IPS-18c (cell line): Measurements from ENCODE around the gene IER5.
"Not testable (repeated sequence)": the region's sequence is repeated elsewhere in the genome, so short reads cannot be mapped to it uniquely, and the experiment has no call there.

Source experiments
- H3K4me3 ChIP-seq: 2 replicates; pipeline ENCODE4 v1.7.0; 2013; ENCODE audit warnings: low read depth, mild to moderate bottlenecking, low read length, moderate library complexity; ENCODE audit not compliant: insufficient read depth
- H3K9me3 ChIP-seq: one replicate; pipeline ENCODE4 v1.6.1; 2013; ENCODE audit warnings: mild to moderate bottlenecking, low read length, moderate library complexity; ENCODE audit not compliant: control insufficient read depth, insufficient read depth

Gene IER5

DNA sequence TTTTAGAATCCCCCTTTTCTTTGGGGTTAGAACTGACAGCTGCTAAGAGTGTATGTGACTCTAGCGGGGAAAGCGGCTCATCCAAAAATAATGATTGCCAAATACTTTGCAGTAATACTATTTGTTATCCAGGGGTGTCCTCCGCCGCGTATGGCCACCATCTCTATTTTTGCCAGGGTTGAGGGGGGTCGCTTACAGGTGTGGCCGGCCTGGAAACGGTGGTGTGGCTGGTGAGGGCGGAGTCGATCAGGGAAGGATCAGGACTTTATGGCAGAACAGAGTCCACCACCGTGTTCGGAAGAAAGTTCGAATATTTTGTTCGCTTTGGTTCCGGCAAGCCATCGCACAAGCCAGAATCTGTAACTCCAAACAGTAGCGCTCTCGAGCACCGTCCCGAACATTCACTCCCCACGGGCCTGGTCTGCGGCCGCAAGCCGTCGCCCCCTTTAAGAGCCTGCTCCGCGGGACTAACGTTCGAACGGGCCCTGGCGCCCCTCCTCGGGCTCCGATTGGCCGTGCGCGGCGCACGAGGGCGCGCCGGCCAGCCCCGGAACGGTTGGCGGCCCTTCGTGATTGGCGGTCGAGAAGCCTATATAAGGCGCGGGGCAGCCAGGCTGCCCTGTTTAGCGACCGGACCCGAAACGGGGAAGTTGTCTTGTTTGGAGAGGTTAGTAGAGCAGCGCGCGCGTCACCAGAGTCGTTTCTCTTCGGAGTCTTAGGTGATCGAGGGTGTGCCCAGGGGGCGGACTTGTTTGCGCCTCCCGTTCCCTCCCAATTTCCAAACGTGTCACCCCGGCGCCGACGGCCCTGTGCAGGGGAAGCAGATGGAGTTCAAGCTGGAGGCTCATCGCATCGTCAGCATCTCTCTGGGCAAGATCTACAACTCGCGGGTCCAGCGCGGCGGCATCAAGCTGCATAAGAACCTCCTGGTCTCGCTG is at the start of gene IER5:
TSS of gene IER5 (plus strand) at position 622 of the 938 bp plus-strand sequence. CDS start at position 825, 203 bp downstream.
- H3K9me3 ChIP-seq = peaks cover 3% of the 10 kb centered on the region

DNA sequence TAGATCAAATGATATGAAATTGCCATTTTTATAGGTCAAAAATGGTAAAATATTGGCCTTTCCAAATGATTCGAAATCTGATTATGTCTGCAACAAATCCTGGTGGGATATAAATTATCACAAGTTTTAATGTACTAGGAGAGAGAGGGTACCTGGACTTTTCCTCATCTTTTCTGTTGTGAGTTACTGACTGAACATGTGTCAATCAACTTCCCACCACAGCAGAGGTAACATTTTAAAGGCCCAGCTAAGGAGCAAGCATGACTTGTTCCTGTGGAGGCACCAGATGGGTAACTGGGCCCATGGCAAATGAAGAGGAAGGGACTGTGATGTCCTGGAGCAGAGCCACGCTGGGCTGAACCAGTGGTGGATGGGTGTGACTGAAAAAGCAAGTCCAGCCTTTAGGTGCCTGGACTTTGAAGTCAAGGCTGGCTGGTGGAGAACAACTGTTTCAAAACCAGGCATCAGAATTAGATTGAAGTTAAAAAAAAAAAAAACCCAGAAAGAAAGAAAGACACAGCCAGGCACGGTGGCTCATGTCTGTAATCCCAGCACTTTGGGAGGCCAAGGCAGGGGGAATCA is 48.1 kb upstream of the IER5 start:
- Histone ChIP-seq H3K4me3 (no peak overlapping the region), H3K9me3 (no peaks in the 10 kb centered on the region)

More for the DNA sequence above, at the start of gene IER5:
- H3K4me3 ChIP-seq = peak within 1 kb of the TSS; percentile 80

DNA sequence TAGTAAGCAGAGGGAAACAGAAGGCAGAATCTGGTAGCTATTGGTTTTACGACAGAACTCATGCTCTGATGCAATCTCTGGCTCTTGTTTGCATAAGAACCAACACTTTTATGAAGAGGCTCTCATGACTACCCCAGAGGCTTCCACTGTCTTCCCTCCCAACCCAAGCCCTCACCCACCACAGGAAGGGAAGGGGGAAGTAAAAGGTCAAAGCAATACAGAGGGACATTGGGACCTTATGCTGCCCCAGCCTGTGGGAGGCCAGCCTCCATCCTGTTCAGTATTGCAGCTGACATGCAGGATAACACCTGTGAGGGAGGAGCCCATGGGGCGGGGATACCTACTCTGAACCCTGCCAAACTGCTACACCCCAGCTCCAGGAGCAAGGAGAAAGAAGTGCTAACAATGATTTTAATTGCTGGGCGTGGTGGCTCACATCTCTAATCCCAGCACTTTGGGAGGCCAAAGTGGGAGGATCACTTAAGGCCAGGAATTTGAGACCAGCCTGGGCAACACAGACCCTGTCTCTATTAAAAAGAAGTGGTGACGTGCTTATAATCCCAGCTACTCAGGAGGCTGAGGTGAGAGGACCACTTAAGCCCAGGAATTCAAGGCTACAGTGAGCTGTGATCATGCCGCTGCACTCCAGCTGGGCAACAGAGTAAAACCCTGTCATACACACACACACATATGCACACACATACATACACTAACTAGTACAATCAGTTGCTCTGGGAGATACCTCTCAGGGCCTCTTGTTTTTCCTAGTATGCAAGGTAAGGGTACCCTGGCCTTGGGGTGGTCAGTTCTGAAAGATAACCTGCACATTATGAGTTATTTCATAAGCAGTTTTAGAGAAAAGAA is 45.2 kb upstream of the IER5 start:
- Histone ChIP-seq H3K9me3 (no peaks in the 10 kb centered on the region), H3K4me3 (no peak overlapping the region)

DNA sequence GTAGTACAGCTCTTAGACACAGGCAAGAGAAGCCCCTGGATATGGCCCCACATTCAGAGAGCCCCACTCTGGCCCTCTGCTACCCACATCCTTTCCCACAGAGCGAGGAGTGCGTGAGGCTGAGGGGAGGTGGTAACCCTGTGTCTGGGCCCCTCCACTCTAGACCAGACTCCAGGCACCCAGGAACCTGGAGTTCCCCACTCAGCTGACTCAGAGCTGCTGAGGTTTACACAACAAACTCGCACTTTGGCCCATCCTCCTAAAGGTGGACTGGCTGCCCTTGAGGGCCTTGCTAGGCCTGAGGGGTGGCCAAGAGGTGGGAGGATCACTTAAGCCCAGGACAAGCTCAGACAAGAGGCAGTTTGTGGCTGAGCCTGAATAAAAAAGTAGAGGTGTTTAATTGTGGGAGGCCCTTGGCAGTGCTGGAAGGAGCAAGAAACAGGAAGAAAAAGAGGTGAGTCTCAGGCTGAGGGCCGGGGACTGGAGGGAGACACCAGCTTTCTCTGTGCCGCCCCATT is 44.0 kb upstream of the IER5 start:
- Histone ChIP-seq H3K4me3 (no peak overlapping the region), H3K9me3 (no peaks in the 10 kb centered on the region)

DNA sequence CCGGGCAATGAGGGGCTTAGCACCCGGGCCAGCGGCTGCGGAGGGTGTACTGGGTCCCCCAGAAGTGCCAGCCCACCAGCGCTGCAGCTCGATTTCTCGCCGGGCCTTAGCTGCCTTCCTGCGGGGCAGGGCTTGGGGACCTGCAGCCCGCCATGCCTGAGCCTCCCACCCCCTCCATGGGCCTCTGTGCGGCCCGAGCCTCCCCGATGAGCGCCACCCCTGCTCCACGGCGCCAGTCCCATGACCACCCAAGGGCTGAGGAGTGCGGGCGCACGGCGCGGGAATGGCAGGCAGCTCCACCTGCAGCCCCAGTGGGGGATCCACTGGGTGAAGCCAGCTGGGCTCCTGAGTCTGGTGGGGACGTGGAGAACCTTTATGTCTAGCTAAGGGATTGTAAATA is 42.6 kb upstream of the IER5 start:
- not testable (repeated sequence) for H3K4me3 ChIP-seq, H3K9me3 ChIP-seq

DNA sequence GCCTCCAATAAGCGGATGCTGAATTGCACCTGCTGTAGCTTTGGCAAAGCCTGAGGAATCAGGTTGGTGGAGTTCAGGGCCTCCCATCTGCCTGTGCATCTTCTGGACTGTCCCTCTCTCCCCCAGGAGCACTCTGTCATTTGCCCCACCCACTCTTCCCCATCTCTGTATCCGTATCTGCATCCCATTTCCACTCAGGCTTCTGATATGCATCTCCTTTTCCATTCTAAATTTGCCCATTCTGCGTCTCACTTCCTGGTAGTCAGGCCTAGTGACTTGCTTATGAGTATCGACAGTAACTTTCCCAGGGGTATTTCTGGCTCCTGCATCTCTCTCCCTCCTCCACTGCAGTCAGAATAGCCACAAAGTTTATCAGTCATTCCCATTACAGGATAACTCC is 39.1 kb upstream of the IER5 start:
- Histone ChIP-seq H3K9me3 (no peaks in the 10 kb centered on the region), H3K4me3 (no peak overlapping the region)

DNA sequence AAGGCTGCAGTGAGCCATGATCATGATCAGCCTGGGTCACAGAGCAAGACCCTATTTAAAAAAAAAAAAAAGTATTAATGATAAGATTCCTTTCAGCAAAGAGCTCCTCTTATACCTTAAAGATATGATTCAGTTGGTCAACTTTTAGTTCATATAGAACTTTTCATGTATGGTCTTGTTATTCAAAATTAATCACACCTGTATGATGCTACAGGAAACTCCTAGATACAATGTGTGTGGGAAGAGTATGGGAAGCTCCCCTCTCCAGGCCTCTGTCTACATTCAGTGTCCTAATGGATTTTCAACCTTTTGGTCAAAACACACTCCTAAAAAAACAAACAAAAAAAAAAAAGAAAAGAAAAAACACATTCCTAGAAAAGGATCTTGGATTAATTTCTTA is 37.6 kb upstream of the IER5 start:
- no peak overlapping the region for H3K4me3 ChIP-seq
- no peaks in the 10 kb centered on the region for H3K9me3 ChIP-seq

DNA sequence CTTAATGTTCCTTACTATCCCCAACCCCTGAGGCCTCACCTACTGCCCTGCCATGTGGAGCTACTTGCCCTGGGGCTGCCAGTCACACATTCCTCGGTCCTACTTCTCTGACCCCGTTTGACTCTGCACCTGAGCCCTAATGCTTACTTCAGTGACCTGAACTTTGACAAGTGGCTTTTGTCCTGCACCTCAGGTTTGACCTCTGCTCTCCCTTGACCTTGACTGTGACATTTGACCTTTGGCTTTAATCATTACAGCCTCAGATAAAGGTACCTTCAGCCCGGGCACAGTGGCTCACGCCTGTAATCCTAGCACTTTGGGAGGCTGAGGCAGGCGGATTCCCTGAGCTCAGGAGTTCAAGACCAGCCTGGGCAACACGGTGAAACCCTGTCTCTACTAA is 31.9 kb upstream of the IER5 start:
- no peak overlapping the region for H3K4me3 ChIP-seq
- no peaks in the 10 kb centered on the region for H3K9me3 ChIP-seq

DNA sequence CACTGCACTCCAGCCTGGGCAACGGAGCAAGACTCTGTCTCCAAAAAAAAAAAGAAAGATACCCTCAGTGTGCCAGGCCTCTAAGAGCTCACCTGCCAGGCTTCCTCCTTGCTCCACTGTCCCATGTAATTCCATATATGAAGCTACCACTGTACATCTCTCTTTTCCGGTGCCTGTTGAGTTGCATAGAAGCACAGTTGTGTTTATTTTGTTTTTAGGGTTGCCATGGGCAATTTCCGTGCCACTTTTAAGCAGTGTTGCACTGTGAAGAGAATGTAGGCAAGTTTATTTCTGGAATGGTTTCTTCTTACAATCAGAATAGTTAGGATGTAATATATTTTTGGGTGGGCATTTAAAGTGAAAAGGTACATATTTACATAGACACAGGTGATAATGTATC is 31.4 kb upstream of the IER5 start:
- Histone ChIP-seq H3K9me3 (no peaks in the 10 kb centered on the region), H3K4me3 (no peak overlapping the region)

DNA sequence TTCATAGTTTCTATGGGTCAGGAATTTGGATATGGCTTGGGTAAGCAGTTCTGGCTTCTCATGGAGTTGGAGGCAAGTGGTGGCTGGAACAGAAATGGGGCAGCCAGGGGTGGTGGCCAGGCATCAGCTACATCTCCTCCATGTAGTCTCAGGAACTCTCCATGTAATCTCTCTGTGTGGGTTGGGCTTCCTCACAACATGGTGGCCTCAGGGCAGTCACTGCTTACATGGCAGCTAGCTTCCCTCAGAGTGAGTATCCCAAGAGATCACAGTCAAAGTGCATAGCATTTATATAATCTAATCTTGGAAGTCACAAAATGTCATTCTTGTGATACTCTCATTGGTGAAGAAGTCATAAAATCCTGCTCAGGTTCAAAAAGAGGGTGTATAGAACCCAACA is 29.1 kb upstream of the IER5 start:
- H3K9me3 ChIP-seq = no peaks in the 10 kb centered on the region
- no peak overlapping the region for H3K4me3 ChIP-seq

DNA sequence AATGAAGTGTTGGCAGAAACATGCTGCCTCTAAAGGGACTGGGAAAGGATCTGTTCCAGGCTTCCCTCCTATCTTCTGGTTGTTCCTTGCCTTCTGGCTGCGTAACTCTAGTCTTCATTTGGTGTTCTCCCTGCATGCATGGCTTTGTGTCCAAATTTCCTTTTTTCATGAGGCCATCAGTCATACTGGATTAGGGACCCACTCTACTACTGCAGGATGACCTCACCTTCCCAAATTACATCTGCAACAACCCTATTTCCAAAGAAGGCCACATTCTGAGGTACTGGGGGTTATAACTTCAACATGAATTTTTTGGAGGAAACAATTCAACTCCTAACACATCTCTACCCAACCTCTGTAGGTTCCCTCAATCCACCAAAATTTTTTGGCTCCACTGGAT is 28.4 kb upstream of the IER5 start:
- Histone ChIP-seq H3K9me3 (no peaks in the 10 kb centered on the region), H3K4me3 (no peak overlapping the region)

DNA sequence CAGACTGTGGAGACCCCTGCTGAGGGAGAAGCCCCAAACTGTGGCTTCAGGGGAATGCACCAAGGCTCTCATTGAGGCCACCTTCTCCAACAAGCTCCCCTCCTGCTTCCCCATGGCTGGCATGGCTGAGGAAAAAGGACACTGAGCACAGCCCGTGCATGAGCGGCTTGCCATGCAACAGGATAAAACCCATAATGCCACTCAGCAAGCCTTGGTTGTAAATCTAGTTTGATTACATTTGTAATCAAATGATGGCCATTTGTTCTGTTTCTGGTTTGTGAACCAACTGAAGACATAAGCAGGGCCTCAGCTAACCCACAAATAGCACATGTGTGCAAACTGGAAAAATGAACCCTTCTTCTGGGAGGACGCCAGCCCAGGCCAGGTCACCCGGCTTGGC is 27.6 kb upstream of the IER5 start:
- H3K4me3 ChIP-seq, H3K9me3 ChIP-seq: not testable (repeated sequence)

DNA sequence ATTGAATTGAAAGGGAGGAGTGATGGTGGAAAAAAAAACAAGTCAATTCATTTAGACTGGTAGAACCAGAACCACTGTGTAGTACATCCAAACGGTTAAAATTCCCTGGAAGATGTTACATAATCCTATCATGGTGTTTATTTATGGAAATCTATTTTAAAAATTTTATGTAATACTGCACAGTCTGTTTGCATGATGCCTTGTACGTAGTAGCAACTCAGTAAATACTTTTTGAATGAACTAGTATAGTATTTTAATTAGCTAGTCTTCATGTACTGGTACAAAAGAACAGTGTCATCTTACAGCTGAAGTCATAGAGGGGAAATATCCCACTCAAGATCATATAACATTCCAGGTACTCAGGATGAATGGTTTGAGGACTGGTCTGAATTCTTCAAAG is 27.0 kb upstream of the IER5 start:
- no peaks in the 10 kb centered on the region for H3K9me3 ChIP-seq
- H3K4me3 ChIP-seq = no peak overlapping the region

DNA sequence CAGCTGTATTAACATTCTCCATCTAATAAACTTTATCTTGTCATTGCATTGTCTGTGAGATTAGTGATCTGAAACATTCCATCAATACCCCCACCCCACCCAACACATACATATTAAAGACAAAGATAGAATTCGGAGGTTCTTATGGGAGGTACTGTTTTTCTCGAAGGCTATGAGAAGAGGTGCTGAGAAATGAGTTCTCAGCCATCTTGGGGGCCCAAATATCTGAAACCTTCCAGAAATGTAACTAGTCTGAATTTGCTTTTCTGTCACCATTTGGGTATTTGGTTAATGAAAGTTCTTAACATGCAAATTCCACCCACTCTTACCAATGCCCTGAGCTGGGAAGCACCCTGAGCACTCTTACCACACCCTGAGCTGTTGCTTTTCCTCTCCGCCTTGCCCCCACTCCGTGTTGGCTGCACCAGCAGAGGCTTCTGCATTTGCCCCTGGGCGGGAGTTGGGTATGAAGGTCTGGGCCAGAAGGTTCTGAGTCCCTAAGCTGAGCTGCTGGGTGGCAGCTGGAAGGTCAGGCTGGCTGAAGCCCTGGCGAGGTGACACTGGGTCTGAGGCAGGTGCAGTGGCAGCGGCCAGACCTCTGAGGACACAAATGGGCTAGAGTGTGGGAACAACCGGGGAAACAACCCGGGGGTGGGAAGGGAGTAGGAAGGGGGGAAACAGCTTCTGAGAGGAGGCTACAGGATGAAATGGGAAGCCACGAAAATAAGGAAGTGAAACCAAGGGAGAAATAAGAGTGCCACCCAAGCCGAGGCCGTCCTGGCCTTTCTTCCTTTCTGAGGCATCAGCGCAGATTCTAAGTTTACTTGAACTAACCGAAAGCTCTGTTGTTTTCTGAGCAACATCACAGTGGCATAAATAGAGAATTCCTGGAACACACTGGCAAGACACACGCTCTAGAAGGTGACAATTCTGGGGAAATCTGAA is 26.3 kb upstream of the IER5 start:
- Histone ChIP-seq H3K4me3 (no peak overlapping the region), H3K9me3 (no peaks in the 10 kb centered on the region)

DNA sequence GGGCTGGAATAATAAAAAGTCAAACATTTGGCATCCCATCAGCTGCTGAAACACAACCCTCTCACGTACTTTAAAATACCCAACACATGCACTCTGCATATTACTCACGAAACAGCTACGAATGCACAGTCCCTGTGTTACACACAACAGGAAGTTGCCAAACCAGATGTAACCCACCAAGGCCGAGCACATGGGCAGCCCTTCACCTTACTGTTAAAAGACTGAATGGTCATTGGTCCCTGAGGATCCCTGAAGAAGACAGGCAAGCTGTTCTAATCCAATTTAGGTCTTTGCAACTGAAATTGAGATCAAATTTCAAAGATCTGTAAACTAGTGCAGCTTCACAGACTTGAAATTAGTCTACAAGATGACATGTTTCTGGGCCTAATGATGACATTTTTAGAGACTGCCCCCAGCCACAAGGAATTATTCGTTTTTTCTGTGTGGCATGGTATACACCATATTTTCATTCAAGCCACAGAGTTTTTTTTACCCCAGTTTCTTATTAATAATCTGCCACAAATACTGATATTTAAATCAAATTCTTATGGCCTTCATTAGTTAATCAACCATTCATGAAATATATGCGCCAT is 25.6 kb upstream of the IER5 start:
- H3K4me3 ChIP-seq = no peak overlapping the region
- no peaks in the 10 kb centered on the region for H3K9me3 ChIP-seq

DNA sequence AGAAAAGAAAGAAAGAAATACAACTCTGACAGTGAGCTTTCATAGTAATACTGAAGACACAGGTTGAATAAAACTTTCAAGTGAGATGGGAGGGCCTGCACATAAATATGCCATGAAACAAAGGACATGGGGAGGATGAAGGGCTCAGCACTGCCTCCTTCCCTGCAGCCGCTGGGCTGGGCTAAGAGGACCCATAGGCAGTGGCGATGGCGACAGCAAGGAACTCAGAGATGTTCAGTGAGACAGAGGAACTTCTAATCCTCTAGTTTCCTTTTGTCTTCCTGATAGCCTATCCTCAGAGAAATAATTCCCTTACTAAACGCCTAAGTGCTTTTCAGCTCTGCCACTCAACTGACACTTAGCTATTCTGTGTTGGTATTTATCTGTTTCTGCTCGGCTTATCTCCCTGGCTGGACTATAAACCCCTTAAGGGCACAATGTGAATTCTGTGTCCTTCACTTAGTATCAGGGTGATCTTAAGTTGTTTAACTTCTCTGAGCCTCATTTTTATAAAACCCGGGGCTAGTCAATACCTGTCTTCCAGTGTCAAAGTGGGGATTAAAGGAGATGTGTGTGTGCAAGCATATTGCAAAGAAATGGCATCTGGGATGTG is 24.4 kb upstream of the IER5 start:
- Histone ChIP-seq H3K9me3 (no peaks in the 10 kb centered on the region), H3K4me3 (no peak overlapping the region)
